Measurements from ENCODE around the gene GTPBP2.
"Not testable (repeated sequence)": the region's sequence is repeated elsewhere in the genome, so short reads cannot be mapped to it uniquely, and the experiment has no call there.

GTPBP2 gene

GRCh38 chr6:43629104-43629504, at the start of gene GTPBP2:
Gene GTPBP2, minus strand, starts transcription at chr6:43629264. Its CDS starts 102 bp downstream, at chr6:43629162.
- DNase-seq, result peak; percentile 98

GRCh38 chr6:43678341-43678740, 49.3 kb upstream of the GTPBP2 start:
- no peak for DNase-seq

GRCh38 chr6:43677759-43678158, 48.7 kb upstream of the GTPBP2 start:
- no peak for DNase-seq

- DNase-seq, result no peak
Measured at GRCh38 chr6:43676962-43677606, 48.0 kb upstream of the GTPBP2 start.

GRCh38 chr6:43674921-43675320, 45.9 kb upstream of the GTPBP2 start:
- no peak for DNase-seq

- DNase-seq, result no peak
Measured at GRCh38 chr6:43674291-43674690, 45.2 kb upstream of the GTPBP2 start.

GRCh38 chr6:43673444-43674084, 44.5 kb upstream of the GTPBP2 start:
- DNase-seq, result no peak

GRCh38 chr6:43671801-43672690, 43.0 kb upstream of the GTPBP2 start:
- DNase-seq, result no peak

- no peak for DNase-seq
Measured at GRCh38 chr6:43671011-43671800, 42.1 kb upstream of the GTPBP2 start.

- DNase-seq, result no peak
Measured at GRCh38 chr6:43670623-43670986, 41.5 kb upstream of the GTPBP2 start.

GRCh38 chr6:43669922-43670622, 41.0 kb upstream of the GTPBP2 start:
- no peak for DNase-seq

GRCh38 chr6:43669050-43669921, 40.2 kb upstream of the GTPBP2 start:
- no peak for DNase-seq

- no peak for DNase-seq
Measured at GRCh38 chr6:43668151-43669028, 39.3 kb upstream of the GTPBP2 start.

GRCh38 chr6:43667245-43668150, 38.4 kb upstream of the GTPBP2 start:
- DNase-seq, result no peak

- DNase-seq, result no peak
Measured at GRCh38 chr6:43666196-43666920, 37.3 kb upstream of the GTPBP2 start.

GRCh38 chr6:43665376-43665775, 36.3 kb upstream of the GTPBP2 start:
- DNase-seq, result no peak

- DNase-seq, result not testable (repeated sequence)
Measured at GRCh38 chr6:43662948-43663347, 33.9 kb upstream of the GTPBP2 start.

- DNase-seq, result no peak
Measured at GRCh38 chr6:43658161-43658560, 29.1 kb upstream of the GTPBP2 start.
